GM18507 (cell line): ENCODE measurements around the gene KRT28.
"Not testable (repeated sequence)": the region's sequence is repeated elsewhere in the genome, so short reads cannot be mapped to it uniquely, and the experiment has no call there.

ENCODE experiments used
- DNase-seq: peaks from one replicate; pipeline ENCODE4 v3.0.0; 2011; ENCODE audit warnings: low read depth; ENCODE audit not compliant: insufficient read length; ENCODE audit errors: extremely low spot score
- FAIRE-seq: peaks from 2 replicates; lab custom pipeline; 2011; peaks lifted over from hg19 to GRCh38; lab: Jason Lieb, UNC

The KRT28 gene

GRCh38 chr17:40820228-40820838 is 20.6 kb upstream of the KRT28 start:
- no peak for FAIRE-seq
- no peak for DNase-seq

GRCh38 chr17:40819528-40820125 is 19.9 kb upstream of the KRT28 start:
- DNase-seq, result no peak
- no peak for FAIRE-seq

- DNase-seq, result peak; percentile 54
- peak; percentile 66 for FAIRE-seq
Measured at GRCh38 chr17:40818733-40819527, 19.2 kb upstream of the KRT28 start.

GRCh38 chr17:40818343-40818732 is 18.6 kb upstream of the KRT28 start:
- FAIRE-seq, result no peak
- no peak for DNase-seq

GRCh38 chr17:40817103-40817682 is 17.4 kb upstream of the KRT28 start:
- DNase-seq, result no peak
- no peak for FAIRE-seq

GRCh38 chr17:40816569-40816968 is 16.8 kb upstream of the KRT28 start:
- no peak for DNase-seq
- FAIRE-seq, result no peak

DNA sequence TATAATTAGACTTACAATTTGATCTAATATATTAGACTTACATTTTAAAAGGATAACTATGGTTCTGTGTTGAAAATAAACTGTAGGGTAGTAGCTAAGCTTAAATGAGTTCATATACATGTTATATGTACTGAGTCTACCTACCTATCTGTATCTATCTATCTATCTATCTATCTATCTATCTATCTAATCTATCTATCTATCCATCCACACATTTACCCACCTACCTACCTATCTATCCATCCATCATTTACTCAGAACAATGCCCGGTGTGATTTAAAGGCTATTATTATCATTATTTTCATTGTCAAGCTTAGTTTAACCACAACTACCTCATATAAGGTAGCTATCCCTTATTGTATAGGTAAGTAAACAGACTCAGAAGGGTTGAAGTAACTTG is 15.6 kb upstream of the KRT28 start:
- FAIRE-seq (no peak), DNase-seq (no peak)

DNA sequence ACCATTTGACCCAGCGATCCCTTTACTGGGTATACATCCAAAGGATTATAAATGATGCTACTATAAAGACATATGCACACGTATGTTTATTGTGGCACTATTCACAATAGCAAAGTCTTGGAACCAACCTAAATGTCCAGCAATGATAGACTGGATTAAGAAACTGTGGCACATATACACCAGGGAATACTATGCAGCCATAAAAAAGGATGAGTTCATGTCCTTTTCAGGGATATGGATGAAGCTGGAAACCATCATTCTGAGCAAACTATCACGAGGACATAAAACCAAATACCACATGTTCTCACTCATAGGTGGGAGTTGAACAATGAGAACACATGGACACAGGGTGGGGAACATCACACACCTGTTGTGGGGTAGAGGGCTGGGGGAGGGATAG is 14.9 kb upstream of the KRT28 start:
- not testable (repeated sequence) for FAIRE-seq

GRCh38 chr17:40813804-40814203 is 14.0 kb upstream of the KRT28 start:
- FAIRE-seq (no peak), DNase-seq (no peak)

More for the DNA sequence above, 14.9 kb upstream of the KRT28 start:
- not testable (repeated sequence) for DNase-seq

GRCh38 chr17:40812639-40813038 is 12.9 kb upstream of the KRT28 start:
- no peak for DNase-seq
- FAIRE-seq, result no peak

DNA sequence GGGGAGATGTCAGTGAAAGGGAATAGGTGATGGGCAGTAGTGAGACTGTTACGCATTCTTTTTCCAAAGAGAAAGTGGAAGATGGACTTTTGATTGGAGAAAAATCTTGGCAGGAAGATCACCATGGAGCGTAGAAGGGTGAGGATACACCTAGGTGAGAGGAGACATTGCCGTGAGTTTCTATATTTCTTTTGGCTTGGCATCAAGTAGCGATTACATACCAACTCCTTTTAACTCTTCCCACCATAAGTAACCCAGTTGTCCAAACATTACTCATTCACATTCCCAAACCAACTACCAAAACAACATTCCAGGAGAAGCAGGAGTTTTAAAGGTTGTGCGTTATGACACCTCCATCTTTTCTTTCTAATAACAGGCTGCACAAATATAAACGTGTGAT is 10.7 kb upstream of the KRT28 start:
- DNase-seq (no peak), FAIRE-seq (no peak)

DNA sequence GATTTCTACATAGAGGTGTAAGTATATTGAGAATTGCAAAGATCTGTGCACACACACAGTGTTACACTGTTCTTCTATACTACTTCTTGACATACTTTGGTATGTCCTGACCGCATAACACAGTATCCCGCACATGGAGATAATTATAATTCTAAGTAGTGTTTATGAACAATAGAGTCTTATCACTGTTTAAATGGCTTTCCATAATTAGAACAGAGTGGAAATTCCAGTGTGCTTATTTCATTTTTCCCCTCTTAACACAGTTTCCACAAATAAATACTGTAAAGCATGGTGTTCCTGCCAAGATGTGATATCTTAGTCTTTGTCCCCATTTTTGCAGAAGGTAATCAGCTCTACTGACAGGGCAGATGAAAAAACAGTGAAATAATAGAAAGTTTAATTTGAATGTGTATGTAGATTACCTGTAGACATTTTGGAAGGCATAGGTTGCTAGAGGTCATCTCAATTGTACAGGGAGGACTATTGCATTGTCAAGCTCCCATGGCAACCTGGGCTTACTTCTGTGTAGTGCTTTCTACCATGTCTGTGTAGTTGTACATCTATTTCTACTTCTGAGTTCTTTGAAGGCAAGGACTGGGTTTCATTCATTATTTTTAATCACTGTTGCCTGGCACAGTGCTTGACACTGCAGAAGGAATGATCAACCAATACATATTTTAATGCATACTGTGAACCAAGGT is 10.1 kb upstream of the KRT28 start:
- FAIRE-seq (no peak), DNase-seq (no peak)

GRCh38 chr17:40806131-40806530 is 6.4 kb upstream of the KRT28 start:
- DNase-seq, result no peak
- FAIRE-seq, result no peak

DNA sequence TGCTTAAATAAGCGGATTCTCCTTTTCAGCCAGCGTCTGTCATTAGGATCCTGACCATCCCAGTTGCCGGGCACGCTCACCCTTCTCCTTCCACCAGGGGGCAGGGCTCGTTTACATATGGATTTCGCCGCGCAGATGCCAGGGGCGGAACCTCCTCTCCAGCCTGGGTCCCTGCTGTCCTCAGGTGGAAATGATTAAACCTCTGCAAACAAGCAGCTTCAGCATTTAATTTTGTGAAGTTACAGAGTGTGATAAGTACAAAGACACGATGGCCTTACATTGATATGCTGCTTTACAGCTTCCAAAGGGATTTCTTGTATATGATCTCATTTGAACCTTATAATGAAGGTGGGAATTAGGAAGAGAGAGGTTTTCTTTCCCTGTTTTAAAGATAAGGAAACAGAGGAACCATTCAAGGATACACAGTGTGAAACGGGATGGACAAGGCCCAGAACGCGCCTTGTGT is 3.9 kb upstream of the KRT28 start:
- FAIRE-seq (peak; percentile 80), DNase-seq (peak; percentile 38)

DNA sequence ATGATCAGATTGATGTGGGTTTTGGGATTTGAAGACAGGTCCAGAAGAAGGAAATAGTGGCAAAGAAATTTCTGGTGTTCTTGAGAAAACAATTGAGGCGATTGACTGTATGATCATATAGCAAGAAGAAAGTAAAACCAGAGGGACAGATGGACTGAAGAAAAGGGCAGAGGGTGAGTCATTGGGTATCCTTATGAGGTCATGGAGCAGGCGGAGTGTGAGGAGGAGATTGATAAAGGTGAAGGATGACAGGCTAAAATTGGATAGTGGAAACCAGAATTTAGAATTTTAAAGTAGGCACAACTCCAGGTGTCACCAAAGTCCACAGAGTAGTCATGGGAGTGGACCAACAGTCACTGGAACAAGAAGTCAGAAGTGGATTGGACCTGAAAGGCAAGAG is 1.4 kb upstream of the KRT28 start:
- no peak for FAIRE-seq
- DNase-seq, result no peak

DNA sequence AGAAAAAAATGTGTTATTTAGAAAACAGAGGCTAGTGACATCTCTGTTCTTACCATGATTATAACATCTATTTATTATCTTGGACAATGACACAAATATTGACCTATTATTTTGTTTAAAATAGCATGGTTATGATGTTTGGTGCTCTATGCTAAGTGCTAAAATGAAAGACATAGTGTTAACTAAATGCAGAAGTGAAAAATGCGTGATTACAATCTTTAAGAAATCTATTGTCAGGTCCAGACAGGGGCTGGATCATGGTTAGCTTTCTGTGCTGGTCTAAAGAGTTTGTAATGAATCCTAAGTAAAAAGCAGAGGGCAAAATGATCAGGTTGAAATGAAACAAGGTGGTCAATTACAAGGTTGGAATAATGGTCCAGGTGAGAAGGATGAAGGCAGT is 622 bp upstream of the KRT28 start:
- FAIRE-seq (no peak), DNase-seq (no peak)

DNA sequence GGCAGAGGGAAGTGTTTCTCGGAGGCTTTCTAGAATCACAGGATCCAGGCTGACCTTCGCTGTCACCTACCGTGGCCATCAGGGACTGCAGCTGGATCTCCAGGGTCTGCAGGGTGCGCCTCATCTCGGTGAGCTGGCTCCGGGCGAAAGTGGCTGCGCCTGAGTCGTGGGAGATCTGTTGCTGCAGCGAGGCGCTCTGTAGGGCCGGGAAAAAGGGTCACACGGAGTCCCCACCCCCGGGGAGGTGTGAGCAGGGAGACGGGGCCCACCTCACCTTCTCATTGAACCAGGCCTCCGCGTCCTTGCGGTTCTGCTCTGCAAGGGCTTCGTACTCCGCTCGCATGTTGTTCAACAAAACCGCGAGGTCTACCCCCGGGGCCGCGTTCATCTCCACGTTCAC is 2.9 kb downstream of the KRT28 start:
- FAIRE-seq (no peak), DNase-seq (no peak)

- DNase-seq (no peak), FAIRE-seq (no peak)
Measured at GRCh38 chr17:40795019-40795667, 4.6 kb downstream of the KRT28 start.

DNA sequence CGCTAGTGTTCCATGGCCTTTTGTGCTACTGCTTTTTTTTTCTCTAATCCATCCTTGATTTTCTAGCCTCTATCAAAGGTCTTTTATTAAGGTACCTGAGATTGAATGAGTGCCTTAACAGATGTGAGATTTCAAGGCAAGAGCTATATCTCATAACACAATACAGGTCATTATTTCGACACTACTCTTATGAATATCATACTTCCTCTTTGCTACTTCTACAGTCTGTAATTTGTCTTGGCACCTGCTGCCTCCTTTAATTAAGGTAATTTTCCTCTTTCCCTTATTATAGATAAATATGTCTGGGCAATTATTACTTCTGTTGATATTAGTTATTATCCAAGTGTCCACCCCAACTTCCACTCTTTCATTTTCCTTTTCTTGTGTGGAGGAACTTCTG is 5.3 kb downstream of the KRT28 start:
- FAIRE-seq, result no peak
- no peak for DNase-seq
